GM19351 (cell line): Measurements from ENCODE around the gene CACNG8.

Experiments used
- ATAC-seq: cut with Tn5 transposase; IDR thresholded peaks from one replicate; pipeline ENCODE4 v1.9.1; 2021; ENCODE audit warnings: mild to moderate bottlenecking, moderate library complexity; ENCODE audit not compliant: unreplicated experiment

Gene CACNG8

DNA sequence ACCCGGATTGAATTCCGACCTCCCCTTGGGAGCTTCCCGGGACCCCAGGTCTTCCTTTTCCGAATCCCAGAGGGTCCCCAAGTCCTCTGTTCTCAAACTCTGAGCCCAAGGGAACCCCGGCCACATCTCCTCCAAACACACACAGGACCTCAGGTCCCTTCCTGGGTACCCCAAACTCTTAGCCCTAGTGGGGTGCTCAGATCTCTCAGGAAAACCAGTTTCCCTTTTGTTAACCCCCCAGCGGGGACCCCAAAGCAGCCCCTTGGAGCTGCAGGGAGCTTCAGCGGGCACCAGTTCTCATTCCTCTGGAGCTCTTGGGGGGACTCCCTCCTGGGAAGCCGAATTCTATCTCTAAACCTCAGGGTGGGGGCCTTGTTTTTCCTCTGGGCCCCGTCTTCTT is 29.5 kb downstream of the CACNG8 start:
- no peak for ATAC-seq

DNA sequence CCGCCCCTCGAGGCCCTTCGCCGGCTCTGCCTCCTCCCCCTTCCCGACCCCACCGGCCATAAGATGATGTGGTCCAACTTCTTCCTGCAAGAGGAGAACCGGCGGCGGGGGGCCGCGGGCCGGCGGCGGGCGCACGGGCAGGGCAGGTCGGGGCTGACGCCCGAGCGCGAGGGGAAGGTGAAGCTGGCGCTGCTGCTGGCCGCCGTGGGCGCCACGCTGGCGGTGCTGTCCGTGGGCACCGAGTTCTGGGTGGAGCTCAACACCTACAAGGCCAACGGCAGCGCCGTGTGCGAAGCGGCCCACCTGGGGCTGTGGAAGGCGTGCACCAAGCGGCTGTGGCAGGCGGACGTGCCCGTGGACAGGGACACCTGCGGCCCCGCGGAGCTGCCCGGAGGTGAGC is 30.1 kb downstream of the CACNG8 start:
- no peak for ATAC-seq

DNA sequence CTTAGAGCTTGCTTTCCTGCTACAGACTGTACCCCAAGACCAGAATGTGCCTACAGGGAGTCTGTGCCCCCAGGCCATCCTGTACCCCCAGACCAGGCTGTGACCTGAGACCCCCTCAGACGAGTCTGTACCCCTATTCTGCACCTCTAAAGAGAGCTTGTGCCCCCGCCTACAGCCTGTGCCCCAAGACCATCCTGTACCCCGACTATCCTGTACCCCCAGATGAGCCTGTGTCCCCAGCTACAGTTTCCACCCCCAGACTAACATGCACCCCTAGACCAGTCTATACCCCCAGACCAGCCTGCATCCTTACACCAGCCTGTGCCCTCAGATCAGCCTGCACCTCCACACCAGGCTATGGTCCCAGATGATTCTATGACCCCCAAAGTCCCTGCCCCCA is 30.7 kb downstream of the CACNG8 start:
- no peak for ATAC-seq

DNA sequence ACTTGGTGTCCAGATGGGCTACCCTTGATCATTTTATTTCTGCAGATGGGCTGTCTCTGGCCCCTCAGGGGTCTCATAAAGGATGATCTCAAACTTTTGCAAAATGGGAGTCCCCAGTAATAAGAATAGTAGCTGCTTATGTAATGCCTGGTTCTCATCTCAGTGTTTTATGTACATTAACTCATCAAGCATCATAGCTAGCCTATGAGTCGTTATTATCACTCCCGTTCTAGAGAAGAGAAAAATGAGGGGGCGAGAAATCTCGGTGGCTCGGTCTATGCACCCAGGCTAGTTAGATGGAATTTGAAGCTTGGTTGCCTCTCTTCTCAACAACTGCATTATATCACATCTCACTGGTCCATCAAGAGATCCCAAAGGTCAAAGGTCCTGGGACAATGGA is 32.1 kb downstream of the CACNG8 start:
- ATAC-seq = no peak

DNA sequence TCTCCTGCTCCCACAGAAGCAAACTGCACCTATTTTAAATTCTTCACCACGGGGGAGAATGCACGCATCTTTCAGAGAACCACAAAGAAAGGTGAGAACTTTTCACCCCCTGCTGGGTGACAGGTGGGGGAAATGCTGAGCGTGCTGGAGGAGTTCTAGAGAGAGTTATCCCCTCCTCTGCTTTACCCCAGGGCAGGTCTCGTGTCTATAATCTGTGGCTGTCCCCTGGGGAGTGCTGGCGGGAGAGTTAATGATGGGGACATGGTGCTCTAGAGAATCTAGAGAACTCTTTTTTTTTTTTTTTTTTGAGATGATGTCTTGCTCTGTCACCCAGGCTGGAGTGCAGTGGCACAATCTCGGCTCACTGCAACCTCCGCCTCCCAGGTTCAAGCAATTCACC is 35.5 kb downstream of the CACNG8 start:
- no peak for ATAC-seq

DNA sequence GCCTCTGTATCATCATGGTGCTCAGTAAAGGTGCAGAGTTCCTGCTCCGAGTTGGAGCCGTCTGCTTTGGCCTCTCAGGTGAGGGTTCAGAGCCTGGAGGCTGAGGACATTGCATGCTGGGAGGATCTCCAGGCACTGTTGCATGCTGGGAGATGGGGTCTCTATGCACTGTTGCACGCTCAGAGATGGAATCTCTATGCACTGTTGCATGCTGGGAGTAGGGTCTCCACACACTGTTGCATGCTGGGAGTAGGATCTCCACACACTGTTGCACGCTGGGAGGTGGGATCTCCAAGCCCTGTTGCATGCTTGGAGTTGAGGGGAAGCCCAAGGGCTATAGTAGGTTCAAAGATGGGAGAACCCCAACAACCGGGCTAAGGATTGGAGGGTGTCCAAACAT is 37.0 kb downstream of the CACNG8 start:
- ATAC-seq = no peak

DNA sequence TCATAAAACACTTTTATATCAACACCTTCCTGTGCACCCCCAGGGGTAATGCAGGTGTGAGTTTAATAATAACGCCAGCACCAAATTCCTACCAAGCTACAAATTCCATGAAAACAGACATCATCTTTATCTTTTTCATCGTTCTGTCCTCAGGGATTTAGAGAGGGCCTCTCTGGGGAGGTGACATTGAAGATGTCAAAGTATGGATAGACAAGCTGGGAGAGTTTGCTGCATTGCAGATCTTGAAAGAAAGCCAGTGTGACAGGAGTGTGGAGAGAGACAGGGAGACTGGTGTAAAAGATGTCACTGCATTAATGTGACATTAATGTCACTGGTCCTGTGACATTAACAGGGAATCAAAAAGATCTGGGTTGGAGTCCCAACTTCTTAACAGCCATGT is 38.8 kb downstream of the CACNG8 start:
- no peak for ATAC-seq

DNA sequence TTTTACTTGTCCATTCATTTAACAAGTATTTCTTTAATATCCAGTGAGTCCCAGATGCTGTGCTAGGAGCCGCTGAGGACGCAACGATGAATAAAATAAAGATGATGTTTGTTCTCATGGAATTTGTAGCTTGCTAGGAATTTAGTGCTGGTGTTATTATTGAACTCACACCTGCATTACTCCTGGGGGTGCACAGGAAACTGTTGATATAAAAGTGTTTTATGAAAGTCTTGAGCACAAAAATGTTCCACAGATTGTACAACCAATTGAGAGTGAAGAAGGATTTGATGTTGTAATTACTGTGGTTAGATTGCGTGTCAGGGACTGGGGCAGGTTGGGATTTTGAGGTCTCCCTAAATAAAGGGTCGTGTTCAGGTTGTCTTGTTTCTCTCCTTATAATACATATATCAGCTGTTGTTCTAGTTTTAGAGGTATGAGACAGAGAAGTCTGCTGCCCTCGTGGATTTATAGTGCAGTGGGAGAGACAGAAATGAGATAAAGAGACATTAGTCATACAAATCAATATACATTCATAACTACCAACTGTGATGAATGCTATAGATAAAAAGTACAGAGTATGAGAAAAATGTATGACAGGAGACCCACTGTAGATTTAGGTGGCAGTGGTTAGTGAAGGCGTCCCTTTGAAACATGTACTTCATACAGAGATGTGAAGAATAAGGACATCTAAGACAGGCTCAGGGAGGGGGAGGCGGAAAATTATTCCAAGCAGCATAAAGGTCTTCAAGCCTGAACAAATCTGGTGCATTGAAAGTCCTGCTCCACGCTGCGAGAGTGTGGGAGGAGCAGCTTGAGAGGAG is 40.0 kb downstream of the CACNG8 start:
- no peak for ATAC-seq

DNA sequence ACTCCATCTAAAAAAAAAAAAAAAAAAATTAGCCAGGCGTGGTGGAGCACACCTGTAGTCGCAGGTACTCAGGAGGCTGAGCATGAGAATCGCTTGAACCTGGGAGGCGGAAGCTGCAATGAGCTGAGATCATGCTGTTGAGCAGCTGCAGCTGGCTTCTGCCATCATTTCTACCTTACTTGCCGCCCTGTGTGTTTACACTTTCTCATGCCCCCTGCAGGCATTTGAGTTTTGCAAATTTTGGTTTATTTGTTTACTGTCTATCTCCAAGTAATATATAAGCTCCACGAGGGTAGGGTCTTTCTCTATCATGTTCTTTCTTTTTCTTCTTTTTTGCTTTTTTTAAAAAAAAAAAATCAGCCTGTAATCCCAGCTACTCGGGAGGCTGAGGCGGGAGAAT is 46.7 kb downstream of the CACNG8 start:
- ATAC-seq = no peak

DNA sequence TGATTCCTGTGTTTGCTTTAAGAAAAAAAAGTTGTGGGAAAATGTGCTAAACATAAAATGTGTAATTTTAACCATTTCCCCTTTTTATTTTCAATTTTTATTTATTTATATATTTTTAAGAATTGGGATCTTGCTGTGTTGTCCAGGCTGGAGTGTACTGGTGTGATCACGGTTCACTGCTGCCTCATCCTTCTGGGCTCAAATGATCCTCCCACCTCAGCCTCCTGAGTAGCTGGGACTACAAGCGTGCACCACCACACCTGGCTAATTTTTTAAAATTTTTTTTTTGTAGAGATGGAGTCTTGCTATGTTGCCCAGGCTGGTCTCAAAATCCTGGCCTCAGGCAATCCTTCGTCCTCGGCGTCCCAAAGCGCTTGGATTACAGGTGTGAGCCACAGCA is 47.7 kb downstream of the CACNG8 start:
- ATAC-seq = no peak

DNA sequence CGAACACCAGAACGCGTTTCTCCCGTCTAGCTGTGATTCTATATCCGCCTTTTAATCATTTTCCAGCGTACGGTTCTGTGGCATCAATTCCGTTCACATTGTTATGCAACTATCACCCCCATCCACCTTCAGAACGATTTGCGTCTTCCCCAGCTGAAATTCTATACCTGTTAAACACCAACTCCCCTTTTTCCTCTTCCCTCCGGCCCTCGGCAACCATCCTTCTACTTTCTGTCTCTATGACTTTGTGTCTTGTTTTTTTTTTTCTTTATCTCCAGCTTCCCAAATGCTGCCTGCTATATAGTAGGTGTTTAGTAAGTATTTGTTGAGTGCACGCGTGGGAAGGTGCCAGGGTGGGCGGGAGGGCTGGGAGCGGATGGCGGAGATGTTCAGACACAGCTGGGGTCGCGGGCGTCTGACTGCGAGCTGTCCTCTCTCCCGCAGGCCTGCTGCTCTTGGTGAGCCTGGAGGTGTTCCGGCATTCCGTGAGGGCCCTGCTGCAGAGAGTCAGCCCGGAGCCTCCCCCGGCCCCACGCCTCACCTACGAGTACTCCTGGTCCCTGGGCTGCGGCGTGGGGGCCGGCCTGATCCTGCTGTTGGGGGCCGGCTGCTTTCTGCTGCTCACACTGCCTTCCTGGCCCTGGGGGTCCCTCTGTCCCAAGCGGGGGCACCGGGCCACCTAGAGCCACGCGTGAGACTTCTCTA is 48.9 kb downstream of the CACNG8 start:
- ATAC-seq = no peak

DNA sequence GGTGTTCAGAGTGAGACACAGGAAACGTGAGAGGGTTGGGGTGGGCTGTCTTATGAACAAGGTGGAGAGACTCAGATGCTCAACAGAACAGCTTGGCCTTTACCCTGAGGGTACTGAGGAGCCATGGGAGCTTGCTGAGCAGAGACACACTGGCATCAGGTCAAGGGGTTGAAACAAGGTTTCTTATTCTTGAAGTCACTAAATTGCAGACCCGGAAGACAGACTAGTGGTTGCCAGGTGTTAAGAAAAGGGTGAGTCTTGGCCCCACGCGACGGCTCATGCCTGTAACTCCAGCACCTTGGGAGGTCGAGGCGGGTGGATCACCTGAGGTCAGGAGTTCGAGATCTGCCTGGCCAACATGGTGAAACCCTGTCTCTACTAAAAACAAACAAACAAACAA is 51.1 kb downstream of the CACNG8 start:
- ATAC-seq = no peak

DNA sequence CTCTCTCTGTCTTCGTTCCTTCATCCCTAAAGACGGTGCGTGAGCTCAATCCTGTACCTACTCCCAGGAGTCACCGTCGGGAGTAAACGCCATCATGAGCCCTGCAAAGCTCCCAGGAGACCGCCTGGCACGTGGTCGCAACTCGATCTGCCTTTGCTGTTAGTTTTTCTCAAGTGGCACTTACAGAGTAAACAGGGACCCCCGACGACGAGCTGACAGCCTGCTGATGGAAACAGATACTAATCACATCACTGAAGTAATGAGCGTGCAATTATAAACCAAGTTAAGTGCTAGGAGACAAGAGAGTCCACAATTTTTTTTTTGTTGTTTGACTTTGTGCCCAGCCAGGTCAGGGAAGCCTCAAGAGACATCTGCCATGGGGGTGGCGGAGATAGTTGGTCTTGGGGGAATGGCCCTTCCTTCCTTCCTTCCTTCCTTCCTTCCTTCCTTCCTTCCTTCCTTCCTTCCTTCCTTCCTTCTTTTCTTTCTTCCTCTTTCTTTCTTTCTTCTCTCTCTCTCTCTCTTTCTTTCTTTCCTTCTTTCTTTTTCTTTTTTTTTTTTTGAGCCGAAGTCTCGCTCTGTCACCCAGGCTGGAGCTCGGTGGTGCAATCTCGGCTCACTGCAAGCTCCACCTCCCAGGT is 52.3 kb downstream of the CACNG8 start:
- ATAC-seq = no peak

DNA sequence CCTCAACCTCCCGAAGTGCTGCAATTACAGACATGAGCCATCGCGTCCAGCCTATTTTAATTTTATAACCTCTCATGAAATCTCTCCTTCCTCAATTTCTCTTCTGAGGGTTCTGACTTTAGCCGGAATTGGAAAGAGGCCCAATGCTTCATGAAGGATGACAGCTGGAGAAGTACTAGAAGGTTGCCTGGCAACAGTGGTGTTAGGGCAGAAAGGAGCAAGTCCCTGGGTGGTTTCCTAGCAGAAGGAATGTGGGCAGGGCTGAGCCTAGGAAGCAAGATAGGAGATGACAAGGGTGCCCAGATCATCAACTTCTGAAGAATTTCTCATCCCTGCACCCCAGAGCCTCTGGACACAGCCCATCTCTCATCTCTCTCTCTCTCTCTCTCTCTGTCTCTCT is 54.5 kb downstream of the CACNG8 start:
- ATAC-seq = no peak

DNA sequence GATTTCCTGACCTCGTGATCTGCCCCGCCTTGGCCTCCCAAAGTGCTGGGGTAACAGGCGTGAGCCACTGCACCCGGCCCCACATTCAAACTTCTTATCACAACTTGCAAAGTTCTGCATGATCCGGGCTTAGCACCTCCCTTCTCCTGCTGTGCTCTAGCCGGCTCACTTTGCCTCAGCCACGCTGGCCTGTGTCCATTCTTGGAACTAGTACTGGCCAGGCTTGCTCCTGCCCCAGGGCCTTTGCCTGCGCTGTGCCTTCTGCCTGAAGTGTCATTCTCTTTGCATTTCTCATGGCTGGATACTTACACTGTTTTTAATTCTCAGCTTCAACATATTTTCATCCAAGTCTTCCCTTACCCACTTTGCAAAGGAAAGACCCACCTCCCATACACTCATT is 58.6 kb downstream of the CACNG8 start:
- no peak for ATAC-seq

DNA sequence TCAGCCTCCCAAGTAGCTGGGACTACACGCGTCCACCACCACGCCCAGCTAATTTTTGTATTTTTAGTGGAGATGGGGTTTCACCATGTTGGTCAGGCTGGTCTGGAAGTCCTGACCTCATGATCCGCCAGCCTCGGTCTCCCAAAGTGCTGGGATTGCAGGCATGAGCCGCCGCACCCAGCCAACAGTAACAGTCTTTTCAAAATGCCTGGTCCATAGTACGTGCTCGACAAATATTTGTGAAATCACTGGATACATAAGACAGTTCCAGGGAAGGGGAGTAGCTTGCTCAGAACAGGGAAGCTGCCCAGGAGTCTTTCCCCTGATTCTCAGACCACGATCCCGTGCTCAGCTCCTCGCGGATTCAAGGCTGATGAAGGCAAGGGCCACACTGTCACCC is 59.2 kb downstream of the CACNG8 start:
- no peak for ATAC-seq

DNA sequence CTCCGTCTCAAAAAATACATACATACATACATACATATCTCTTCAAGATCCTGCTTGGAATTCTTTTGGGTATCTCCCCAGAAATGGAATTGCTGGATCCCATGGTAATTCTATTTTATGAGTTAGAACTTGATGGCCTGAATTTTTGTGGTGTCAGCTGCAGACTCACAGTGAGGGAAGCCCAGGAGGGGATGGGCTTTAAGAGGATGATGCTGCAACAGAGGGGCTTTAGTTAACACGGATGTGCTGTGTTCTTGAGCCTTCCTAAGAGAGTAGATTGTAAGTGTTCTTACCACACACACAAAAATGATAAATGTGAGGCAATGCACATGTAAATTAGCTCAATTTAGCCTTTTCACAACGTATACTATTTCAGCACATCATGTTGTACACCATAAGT is 60.5 kb downstream of the CACNG8 start:
- ATAC-seq = no peak

DNA sequence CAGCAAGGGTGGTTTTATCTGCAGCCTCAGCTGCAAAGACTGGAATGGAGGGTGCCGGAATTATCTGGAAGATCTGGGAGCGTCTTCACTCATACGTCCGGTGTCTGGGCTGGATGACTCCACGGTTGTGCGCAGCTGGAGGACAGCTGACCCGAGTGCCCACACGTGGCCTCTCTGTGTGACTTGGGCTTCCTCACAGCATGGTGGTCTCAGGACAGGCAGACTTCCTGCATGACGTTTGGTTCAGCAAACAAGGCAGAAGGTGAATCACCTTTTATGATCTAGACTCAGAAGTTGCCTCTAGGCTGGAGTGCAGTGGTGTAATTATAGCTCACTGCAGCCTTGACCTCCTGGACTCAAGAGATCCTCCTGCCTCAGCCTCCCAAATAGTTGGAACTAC is 61.9 kb downstream of the CACNG8 start:
- ATAC-seq = no peak

DNA sequence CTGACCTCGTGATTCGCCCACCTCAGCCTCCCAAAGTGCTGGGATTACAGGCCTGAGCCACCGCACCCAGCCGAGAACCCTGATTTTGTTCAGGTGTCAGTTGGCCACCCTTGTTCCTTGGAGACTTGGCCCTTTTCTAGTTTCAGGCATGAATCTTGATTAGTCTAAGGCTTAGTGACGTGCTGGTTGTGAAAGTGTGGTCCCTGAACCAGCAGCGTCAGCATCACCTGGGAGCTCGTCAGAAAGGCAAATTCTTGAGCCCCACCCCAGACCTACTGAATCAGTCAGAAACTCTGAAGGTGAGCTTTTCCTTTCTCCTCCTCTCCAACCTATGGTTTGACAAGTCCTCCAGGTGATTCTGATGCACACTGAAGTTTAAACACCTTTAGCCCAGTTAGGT is 63.9 kb downstream of the CACNG8 start:
- no peak for ATAC-seq

DNA sequence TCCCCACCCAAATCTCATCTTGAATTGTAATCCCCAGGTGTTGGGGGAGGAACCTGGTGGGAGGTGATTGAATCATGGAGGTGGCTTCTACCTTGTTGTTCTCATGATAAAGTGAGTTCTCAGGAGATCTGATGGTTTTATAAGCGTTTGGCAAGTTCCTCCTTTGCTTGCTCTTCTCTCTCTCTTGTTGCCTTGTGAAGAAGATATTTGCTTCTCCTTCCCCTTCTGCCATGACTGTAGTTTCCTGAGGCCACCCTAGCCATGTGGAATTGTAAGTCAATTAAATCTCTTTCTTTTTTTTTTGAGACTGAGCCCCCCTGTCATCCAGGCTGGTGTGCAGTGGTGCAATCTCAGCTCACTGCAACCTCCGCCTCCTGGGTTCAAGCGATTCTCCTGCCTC is 66.6 kb downstream of the CACNG8 start:
- ATAC-seq = no peak

DNA sequence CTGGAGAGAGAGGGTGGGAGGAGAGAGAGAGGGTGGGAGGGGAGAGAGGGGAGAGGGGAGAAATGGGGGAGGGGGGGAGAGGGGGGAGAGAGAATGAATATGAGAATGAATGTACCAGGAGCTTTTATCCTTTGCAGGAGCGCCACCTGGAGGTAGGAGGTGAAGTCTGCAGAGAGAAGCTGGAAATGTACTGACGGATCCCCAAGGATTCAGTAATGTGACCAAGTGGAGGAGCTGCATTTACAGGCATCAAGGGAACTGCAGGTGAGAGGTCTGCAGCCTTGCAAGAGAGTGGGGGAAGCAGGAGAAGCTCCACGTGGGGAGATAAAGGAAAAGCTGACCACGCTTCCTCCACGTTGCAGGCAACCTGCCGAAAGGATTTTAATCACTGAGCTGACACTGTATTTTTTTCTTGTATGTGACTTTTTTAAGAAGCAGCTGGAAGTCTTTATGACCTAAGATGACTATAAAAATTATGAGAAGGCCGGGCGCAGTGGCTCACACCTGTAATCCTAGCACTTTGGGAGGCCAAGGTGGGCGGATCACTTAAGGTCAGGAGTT is 67.3 kb downstream of the CACNG8 start:
- no peak for ATAC-seq
